ENCODE measurements around the gene ALDH1L1. TPM values are rescaled to one million over a fixed set of nuclear protein-coding genes. Genes with fewer than 3 reads are reported as not detected.

Gene ALDH1L1
- total RNA-seq, 1 experiment from 2014 or later = 0.41 TPM

- Mint-ChIP-seq H3K4me1 (ENCODE audit: low read depth, unreplicated experiment) (peaks cover 10% of the 10 kb centered on the region), H3K27me3 (ENCODE audit: insufficient read depth, unreplicated experiment) (peaks cover 12% of the 10 kb centered on the region), H3K27ac (ENCODE audit: unreplicated experiment) (no peak overlapping the region), H3K4me3 (ENCODE audit: unreplicated experiment) (no peak overlapping the region), H3K9me3 (ENCODE audit: unreplicated experiment) (peaks cover 9% of the 10 kb centered on the region), H3K36me3 (ENCODE audit: insufficient read depth, unreplicated experiment) (no peaks in the 10 kb centered on the region)
- Histone ChIP-seq H3K36me3 (ENCODE audit: control insufficient read depth, insufficient read depth, low read length) (no peaks in the 10 kb centered on the region), H3K9me3 (no peaks in the 10 kb centered on the region), H3K27me3 (replicated peaks; ENCODE audit: control insufficient read depth, insufficient read depth, low read length) (no peaks in the 10 kb centered on the region), H3K4me1 (peaks cover 4% of the 10 kb centered on the region; the same call in 1 of the 2 replicates), H3K4me3 (ENCODE audit: low read depth, low read length) (no peak overlapping the region)
- no TSS peak for BruUV-seq (replicated peaks)
- TF ChIP-seq CTCF (IDR thresholded peaks at IDR 0.05; ENCODE audit: insufficient read depth in 1 of 2, low read depth in 1 of 2, low read length in 1 of 2, severe bottlenecking in 1 of 2, unreplicated experiment in 1 of 2) = no peak
- CTCF ChIA-PET = interaction anchor here (0.6 kb wide), 1 partner anchor 15 kb away, joined by 3 read pairs; no protein-coding TSS in a partner anchor
- intact Hi-C loops (cut with micrococcal nuclease; ENCODE audit: unreplicated experiment) = no loop called here
- DNase-seq = no peak
- POLR2A ChIA-PET = no interaction called here
Observed at GRCh38 chr3:126117212-126117611, 63.2 kb downstream of the ALDH1L1 start.

- peaks cover 8% of the 10 kb centered on the region for H3K27me3 Mint-ChIP-seq (ENCODE audit: insufficient read depth, unreplicated experiment)
- no peak for TF ChIP-seq CTCF (IDR thresholded peaks at IDR 0.05; ENCODE audit: insufficient read depth in 1 of 2, low read depth in 1 of 2, low read length in 1 of 2, severe bottlenecking in 1 of 2, unreplicated experiment in 1 of 2)
- no peak overlapping the region for H3K4me3 Mint-ChIP-seq (ENCODE audit: unreplicated experiment)
- Histone ChIP-seq H3K4me3 (ENCODE audit: low read depth, low read length) (no peak overlapping the region), H3K36me3 (ENCODE audit: control insufficient read depth, insufficient read depth, low read length) (no peaks in the 10 kb centered on the region), H3K27me3 (replicated peaks; ENCODE audit: control insufficient read depth, insufficient read depth, low read length) (no peaks in the 10 kb centered on the region), H3K9me3 (no peaks in the 10 kb centered on the region), H3K4me1 (peaks cover 4% of the 10 kb centered on the region; the same call in 1 of the 2 replicates)
- no peaks in the 10 kb centered on the region for H3K36me3 Mint-ChIP-seq (ENCODE audit: insufficient read depth, unreplicated experiment)
- no peak for DNase-seq
- intact Hi-C loops (cut with micrococcal nuclease; ENCODE audit: unreplicated experiment) = no loop called here
- peaks cover 9% of the 10 kb centered on the region for H3K9me3 Mint-ChIP-seq (ENCODE audit: unreplicated experiment)
- no peak overlapping the region for H3K27ac Mint-ChIP-seq (ENCODE audit: unreplicated experiment)
- no TSS peak for BruUV-seq (replicated peaks)
- ChIA-PET POLR2A (no interaction called here), CTCF (no interaction called here)
- peaks cover 10% of the 10 kb centered on the region for H3K4me1 Mint-ChIP-seq (ENCODE audit: low read depth, unreplicated experiment)
Observed at GRCh38 chr3:126116526-126116925, 63.9 kb downstream of the ALDH1L1 start.

DNA sequence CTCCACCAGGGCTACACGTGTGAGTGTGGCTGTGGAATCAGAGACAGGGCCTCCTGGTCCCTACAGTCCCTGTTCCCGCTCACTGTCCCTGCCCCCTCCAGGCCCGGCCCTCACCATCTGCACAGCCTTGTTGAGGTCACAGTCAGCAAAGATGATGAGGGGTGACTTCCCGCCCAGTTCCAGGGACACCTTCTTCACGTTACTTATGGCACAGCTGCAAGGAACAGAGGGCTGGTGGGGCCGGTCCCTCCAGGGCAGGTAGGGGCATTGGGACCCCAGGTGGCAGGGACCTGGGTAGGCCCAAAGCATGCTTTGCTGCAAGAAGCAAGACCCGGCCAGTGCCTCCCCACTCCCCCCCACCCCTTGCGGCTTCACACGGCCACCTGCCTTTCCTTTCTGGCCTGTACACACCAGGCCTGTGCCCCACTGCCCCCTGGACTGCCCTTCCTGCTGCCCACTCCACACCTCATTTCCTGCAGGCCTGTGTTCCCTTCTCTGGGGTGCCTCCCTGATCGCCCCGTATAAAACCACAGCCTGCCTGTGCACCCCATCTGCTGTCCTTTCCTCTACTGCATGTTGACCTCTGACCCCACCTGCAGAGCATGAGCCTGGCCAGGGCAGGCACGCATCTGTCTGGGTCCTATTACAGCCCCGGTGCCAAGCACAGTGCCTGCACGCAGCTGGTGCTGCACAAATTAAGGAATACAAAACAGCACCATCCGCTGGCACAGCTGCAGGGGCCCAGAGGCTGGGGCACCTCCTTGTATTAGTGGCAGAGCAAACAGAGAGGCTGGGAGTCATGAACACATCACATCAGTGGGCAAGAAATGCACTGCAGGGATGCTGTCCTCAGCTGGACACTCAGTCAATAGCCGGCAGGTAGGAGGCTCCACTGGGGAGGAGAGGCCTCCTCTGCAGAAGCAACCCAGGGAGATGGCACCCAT, 65.7 kb downstream of the ALDH1L1 start:
- no peak for TF ChIP-seq CTCF (IDR thresholded peaks at IDR 0.05; ENCODE audit: insufficient read depth in 1 of 2, low read depth in 1 of 2, low read length in 1 of 2, severe bottlenecking in 1 of 2, unreplicated experiment in 1 of 2)
- BruUV-seq (replicated peaks) = no TSS peak
- peaks cover 9% of the 10 kb centered on the region for H3K9me3 Mint-ChIP-seq (ENCODE audit: unreplicated experiment)

More for the DNA sequence above, 65.7 kb downstream of the ALDH1L1 start:
- ChIA-PET CTCF (interaction anchor here (0.7 kb wide), 1 partner anchor 98 kb away, joined by 3 read pairs; no protein-coding TSS in a partner anchor), POLR2A (no interaction called here)
- Mint-ChIP-seq H3K27ac (ENCODE audit: unreplicated experiment) (no peak overlapping the region), H3K4me1 (ENCODE audit: low read depth, unreplicated experiment) (peaks cover 10% of the 10 kb centered on the region), H3K36me3 (ENCODE audit: insufficient read depth, unreplicated experiment) (no peaks in the 10 kb centered on the region), H3K4me3 (ENCODE audit: unreplicated experiment) (no peak overlapping the region), H3K27me3 (ENCODE audit: insufficient read depth, unreplicated experiment) (peaks cover 8% of the 10 kb centered on the region)
- Histone ChIP-seq H3K4me3 (ENCODE audit: low read depth, low read length) (no peak overlapping the region), H3K4me1 (peaks cover 4% of the 10 kb centered on the region; the same call in 1 of the 2 replicates), H3K27me3 (replicated peaks; ENCODE audit: control insufficient read depth, insufficient read depth, low read length) (no peaks in the 10 kb centered on the region), H3K36me3 (ENCODE audit: control insufficient read depth, insufficient read depth, low read length) (no peaks in the 10 kb centered on the region), H3K9me3 (no peaks in the 10 kb centered on the region)
- no peak for DNase-seq
- intact Hi-C loops (cut with micrococcal nuclease; ENCODE audit: unreplicated experiment) = no loop called here

Data from Caco-2 (cell line).